ENCODE data around the gene MMAB. TPM values are rescaled to one million over a fixed set of nuclear protein-coding genes. Genes with fewer than 3 reads are reported as not detected.

Gene MMAB
- total and polyA plus RNA-seq, 3 experiments from 2014 or later = 15.7 to 44.2 (median 38.5) TPM

GRCh38 chr12:109547286-109547685 is 26.0 kb downstream of the MMAB start:
- CTCF ChIA-PET = no interaction called here
- Histone ChIP-seq H3K27ac (ENCODE audit: low read depth, low read length) (no peak overlapping the region), H3K27me3 (ENCODE audit: insufficient read depth, low read length, poor library complexity, severe bottlenecking) (no peaks in the 10 kb centered on the region), H3K4me1 (ENCODE audit: insufficient read depth, low read length) (peaks cover 11% of the 10 kb centered on the region), H3K9me3 (ENCODE audit: low read length) (no peaks in the 10 kb centered on the region), H3K36me3 (ENCODE audit: insufficient read depth, low read length) (no peaks in the 10 kb centered on the region), H3K4me3 (ENCODE audit: low read length) (no peak overlapping the region)
- Mint-ChIP-seq H3K36me3 (peaks cover 0 to 1% (median 0%) of the 10 kb centered on the region in 3 donors), H3K27ac (peak overlapping the region in 3 of 8 donors; percentile 11 to 84 (median 42)), H3K27me3 (peaks cover 16 to 31% of the 10 kb centered on the region in 2 donors), H3K4me3 (no peak overlapping the region), H3K9me3 (no peaks in the 10 kb centered on the region), H3K4me1 (peaks cover 11 to 15% (median 14%) of the 10 kb centered on the region in 3 donors)
- no peak for DNase-seq
- POLR2A ChIA-PET = no interaction called here

- Mint-ChIP-seq H3K36me3 (peaks cover 0 to 1% (median 0%) of the 10 kb centered on the region in 3 donors), H3K4me3 (no peak overlapping the region), H3K27ac (peak overlapping the region in 2 of 8 donors; percentile 78 to 93), H3K27me3 (peaks cover 16 to 31% of the 10 kb centered on the region in 2 donors), H3K9me3 (no peaks in the 10 kb centered on the region), H3K4me1 (peaks cover 11 to 15% (median 14%) of the 10 kb centered on the region in 3 donors)
- no peaks in the 10 kb centered on the region for H3K36me3 ChIP-seq (ENCODE audit: insufficient read depth, low read length)
- no peak for DNase-seq
- H3K27ac ChIP-seq (ENCODE audit: low read depth, low read length) = no peak overlapping the region
- POLR2A ChIA-PET = no interaction called here
- no peaks in the 10 kb centered on the region for H3K9me3 ChIP-seq (ENCODE audit: low read length)
- no peaks in the 10 kb centered on the region for H3K27me3 ChIP-seq (ENCODE audit: insufficient read depth, low read length, poor library complexity, severe bottlenecking)
- H3K4me1 ChIP-seq (ENCODE audit: insufficient read depth, low read length) = peaks cover 11% of the 10 kb centered on the region
- CTCF ChIA-PET = no interaction called here
- H3K4me3 ChIP-seq (ENCODE audit: low read length) = no peak overlapping the region
Measured at GRCh38 chr12:109545826-109546225, 27.5 kb downstream of the MMAB start.

GRCh38 chr12:109544955-109545531 is 28.3 kb downstream of the MMAB start:
- Histone ChIP-seq H3K9me3 (ENCODE audit: low read length) (no peaks in the 10 kb centered on the region), H3K4me1 (ENCODE audit: insufficient read depth, low read length) (peaks cover 11% of the 10 kb centered on the region), H3K36me3 (ENCODE audit: insufficient read depth, low read length) (no peaks in the 10 kb centered on the region), H3K27ac (ENCODE audit: low read depth, low read length) (no peak overlapping the region), H3K4me3 (ENCODE audit: low read length) (no peak overlapping the region), H3K27me3 (ENCODE audit: insufficient read depth, low read length, poor library complexity, severe bottlenecking) (no peaks in the 10 kb centered on the region)
- Mint-ChIP-seq H3K4me3 (peak overlapping the region in 4 of 7 donors; percentile 45 to 82 (median 62)), H3K4me1 (peaks cover 11 to 15% (median 14%) of the 10 kb centered on the region in 3 donors), H3K9me3 (no peaks in the 10 kb centered on the region), H3K27me3 (peaks cover 16 to 31% of the 10 kb centered on the region in 2 donors), H3K36me3 (peaks cover 0 to 1% (median 0%) of the 10 kb centered on the region in 3 donors), H3K27ac (peak overlapping the region in 7 of 8 donors; percentile 32 to 88 (median 78))
- ChIA-PET POLR2A (no interaction called here), CTCF (no interaction called here)
- peak in 3 of 5 donors; percentile 6 to 18 (median 7) for DNase-seq

GRCh38 chr12:109542876-109543275 is 30.4 kb downstream of the MMAB start:
- Histone ChIP-seq H3K4me1 (ENCODE audit: insufficient read depth, low read length) (peaks cover 11% of the 10 kb centered on the region), H3K36me3 (ENCODE audit: insufficient read depth, low read length) (no peaks in the 10 kb centered on the region), H3K27me3 (ENCODE audit: insufficient read depth, low read length, poor library complexity, severe bottlenecking) (no peaks in the 10 kb centered on the region), H3K9me3 (ENCODE audit: low read length) (no peaks in the 10 kb centered on the region), H3K4me3 (ENCODE audit: low read length) (no peak overlapping the region), H3K27ac (ENCODE audit: low read depth, low read length) (no peak overlapping the region)
- Mint-ChIP-seq H3K4me1 (peaks cover 11 to 15% (median 12%) of the 10 kb centered on the region in 3 donors), H3K36me3 (peaks cover 0 to 1% (median 1%) of the 10 kb centered on the region in 3 donors), H3K27ac (peak overlapping the region in 1 of 8 donors; percentile 8), H3K27me3 (peaks cover 11 to 12% of the 10 kb centered on the region in 2 donors), H3K4me3 (no peak overlapping the region), H3K9me3 (no peaks in the 10 kb centered on the region)
- no peak for DNase-seq
- CTCF ChIA-PET = no interaction called here
- POLR2A ChIA-PET = no interaction called here

GRCh38 chr12:109542014-109542413 is 31.3 kb downstream of the MMAB start:
- peaks cover 11 to 15% (median 12%) of the 10 kb centered on the region in 3 donors for H3K4me1 Mint-ChIP-seq
- Histone ChIP-seq H3K4me3 (ENCODE audit: low read length) (no peak overlapping the region), H3K27ac (ENCODE audit: low read depth, low read length) (no peak overlapping the region), H3K4me1 (ENCODE audit: insufficient read depth, low read length) (peaks cover 11% of the 10 kb centered on the region), H3K36me3 (ENCODE audit: insufficient read depth, low read length) (no peaks in the 10 kb centered on the region), H3K9me3 (ENCODE audit: low read length) (no peaks in the 10 kb centered on the region), H3K27me3 (ENCODE audit: insufficient read depth, low read length, poor library complexity, severe bottlenecking) (no peaks in the 10 kb centered on the region)
- DNase-seq = no peak
- peaks cover 0 to 5% (median 1%) of the 10 kb centered on the region in 3 donors for H3K36me3 Mint-ChIP-seq
- H3K4me3 Mint-ChIP-seq = no peak overlapping the region
- ChIA-PET POLR2A (no interaction called here), CTCF (no interaction called here)
- no peaks in the 10 kb centered on the region for H3K9me3 Mint-ChIP-seq
- peak overlapping the region in 1 of 8 donors; percentile 19 for H3K27ac Mint-ChIP-seq
- peaks cover 4 to 7% of the 10 kb centered on the region in 2 donors for H3K27me3 Mint-ChIP-seq

- no peaks in the 10 kb centered on the region for H3K27me3 ChIP-seq (ENCODE audit: insufficient read depth, low read length, poor library complexity, severe bottlenecking)
- Mint-ChIP-seq H3K4me1 (peaks cover 11 to 15% (median 12%) of the 10 kb centered on the region in 3 donors), H3K9me3 (no peaks in the 10 kb centered on the region), H3K4me3 (no peak overlapping the region), H3K27me3 (peaks cover 0 to 3% of the 10 kb centered on the region in 2 donors), H3K27ac (no peak overlapping the region), H3K36me3 (peaks cover 0 to 10% (median 4%) of the 10 kb centered on the region in 3 donors)
- H3K4me1 ChIP-seq (ENCODE audit: insufficient read depth, low read length) = peaks cover 11% of the 10 kb centered on the region
- CTCF ChIA-PET = no interaction called here
- H3K9me3 ChIP-seq (ENCODE audit: low read length) = no peaks in the 10 kb centered on the region
- POLR2A ChIA-PET = no interaction called here
- H3K36me3 ChIP-seq (ENCODE audit: insufficient read depth, low read length) = no peaks in the 10 kb centered on the region
- DNase-seq = no peak
- no peak overlapping the region for H3K27ac ChIP-seq (ENCODE audit: low read depth, low read length)
- H3K4me3 ChIP-seq (ENCODE audit: low read length) = no peak overlapping the region
Measured at GRCh38 chr12:109541413-109541726, 31.9 kb downstream of the MMAB start.

GRCh38 chr12:109540526-109541412 is 32.5 kb downstream of the MMAB start:
- peaks cover 11 to 15% (median 12%) of the 10 kb centered on the region in 3 donors for H3K4me1 Mint-ChIP-seq
- H3K27me3 ChIP-seq (ENCODE audit: insufficient read depth, low read length, poor library complexity, severe bottlenecking) = no peaks in the 10 kb centered on the region
- peaks cover 11% of the 10 kb centered on the region for H3K4me1 ChIP-seq (ENCODE audit: insufficient read depth, low read length)
- H3K4me3 Mint-ChIP-seq = no peak overlapping the region
- H3K27me3 Mint-ChIP-seq = peaks cover 0 to 3% of the 10 kb centered on the region in 2 donors
- no peaks in the 10 kb centered on the region for H3K36me3 ChIP-seq (ENCODE audit: insufficient read depth, low read length)
- no peaks in the 10 kb centered on the region for H3K9me3 Mint-ChIP-seq
- no peak overlapping the region for H3K27ac ChIP-seq (ENCODE audit: low read depth, low read length)
- POLR2A ChIA-PET = no interaction called here
- no peak for DNase-seq
- no peak overlapping the region for H3K27ac Mint-ChIP-seq
- no peaks in the 10 kb centered on the region for H3K9me3 ChIP-seq (ENCODE audit: low read length)
- CTCF ChIA-PET = no interaction called here
- peaks cover 0 to 14% (median 6%) of the 10 kb centered on the region in 3 donors for H3K36me3 Mint-ChIP-seq
- no peak overlapping the region for H3K4me3 ChIP-seq (ENCODE audit: low read length)

- Histone ChIP-seq H3K27me3 (ENCODE audit: insufficient read depth, low read length, poor library complexity, severe bottlenecking) (no peaks in the 10 kb centered on the region), H3K4me1 (ENCODE audit: insufficient read depth, low read length) (no peaks in the 10 kb centered on the region), H3K4me3 (ENCODE audit: low read length) (no peak overlapping the region), H3K9me3 (ENCODE audit: low read length) (no peaks in the 10 kb centered on the region), H3K27ac (ENCODE audit: low read depth, low read length) (no peak overlapping the region), H3K36me3 (ENCODE audit: insufficient read depth, low read length) (no peaks in the 10 kb centered on the region)
- Mint-ChIP-seq H3K4me1 (peaks cover 0 to 4% (median 3%) of the 10 kb centered on the region in 3 donors), H3K4me3 (no peak overlapping the region), H3K36me3 (peaks cover 0 to 26% (median 6%) of the 10 kb centered on the region in 3 donors), H3K27ac (no peak overlapping the region), H3K27me3 (peaks cover 0 to 6% of the 10 kb centered on the region in 2 donors), H3K9me3 (no peaks in the 10 kb centered on the region)
- CTCF ChIA-PET = no interaction called here
- DNase-seq = no peak
- POLR2A ChIA-PET = no interaction called here
Measured at GRCh38 chr12:109539508-109539907, 33.8 kb downstream of the MMAB start.
